GM12878 (cell line): ENCODE results near the gene MBD2. TPM values are rescaled to one million over a fixed set of nuclear protein-coding genes. Genes with fewer than 3 reads are reported as not detected.

Source experiments
- ATAC-seq: fragments of 200-7000 bp; cut with Tn5 transposase; 3 replicates; pipeline ENCODE4 v1.9.1; 2020; ENCODE audit warnings: mild to moderate bottlenecking, moderate library complexity
- BruUV-seq: library from RNA; stranded (reverse); fragments of 400-500 nt; replicated peaks from 2 replicates; lab custom pipeline; 2021; lab: Mats Ljungman, UMichigan
- CTCF ChIA-PET: fragments of 300-600 bp; sonication (Branson Sonifier 250); formaldehyde crosslinking; extraction: SDS; loops from one replicate; lab custom pipeline; 2021; ENCODE audit warnings: inconsistent platforms; lab: Yijun Ruan, JAX
- POLR2A ChIA-PET: fragments of 350-600 bp; formaldehyde crosslinking; extraction: SDS; loops from one replicate; lab custom pipeline; 2021; ENCODE audit warnings: inconsistent platforms; lab: Charles Lee
- RAD21 ChIA-PET: fragments of 300-600 bp; sonication (Branson Sonifier 250); formaldehyde crosslinking; loops from one replicate; lab custom pipeline; 2023; ENCODE audit warnings: antibody characterized with exemption; ENCODE audit not compliant: unreplicated experiment; lab: Charles Lee
- SMC1A ChIA-PET: fragments of 300-600 bp; sonication (Branson Sonifier 250); formaldehyde crosslinking; loops from one replicate; lab custom pipeline; 2023; ENCODE audit not compliant: unreplicated experiment, uncharacterized antibody; lab: Charles Lee
- DNase-seq: peaks from one replicate; pipeline ENCODE4 v3.0.0-alpha.2; 2011; ENCODE audit warnings: low read depth, low spot score
- FAIRE-seq: peaks from 3 replicates; lab custom pipeline; 2011; peaks lifted over from hg19 to GRCh38; lab: Jason Lieb, UNC
- H2AFZ ChIP-seq: 2 replicates; pipeline ENCODE4 v1.6.0; 2011; ENCODE audit warnings: low read depth, low read length, control low read depth; ENCODE audit not compliant: control insufficient read depth
- H3K27ac ChIP-seq: 2 replicates; pipeline ENCODE4 v1.5.1; 2011; ENCODE audit warnings: control low read depth; ENCODE audit not compliant: control insufficient read depth, insufficient read depth
- H3K27me3 ChIP-seq, 2 experiments: replicated peaks in 1 of 2; 2 replicates each; pipeline versions ENCODE4 v1.6.0 to v1.6.1; 2011; ENCODE audit warnings: low read length in 1 of 2; ENCODE audit not compliant: control insufficient read depth in 2 of 2, insufficient read depth in 2 of 2
- H3K36me3 ChIP-seq, 2 experiments: 2 replicates each; pipeline ENCODE4 v1.5.1; 2011; ENCODE audit warnings: low read length in 1 of 2; ENCODE audit not compliant: control insufficient read depth in 2 of 2, insufficient read depth in 2 of 2
- H3K4me1 ChIP-seq: 2 replicates; pipeline ENCODE4 v1.6.1; 2011; ENCODE audit warnings: mild to moderate bottlenecking, low read length, moderate library complexity, mixed read lengths; ENCODE audit not compliant: control insufficient read depth, insufficient read depth
- H3K4me2 ChIP-seq: 2 replicates; pipeline ENCODE4 v1.6.0; 2011; ENCODE audit warnings: control low read depth; ENCODE audit not compliant: control insufficient read depth, insufficient read depth
- H3K4me3 ChIP-seq: fragments of 200-600 bp; sonication (generic); 2 replicates; pipeline ENCODE4 v1.5.1; 2016
- H3K79me2 ChIP-seq: 2 replicates; pipeline ENCODE4 v1.6.0; 2011; ENCODE audit warnings: low read length; ENCODE audit not compliant: control insufficient read depth, insufficient read depth
- H3K9ac ChIP-seq: 2 replicates; pipeline ENCODE4 v1.8.0; 2011; ENCODE audit warnings: low read length, control low read depth, mixed read lengths; ENCODE audit not compliant: control insufficient read depth, insufficient read depth
- H3K9me3 ChIP-seq: replicated peaks from 3 replicates; pipeline ENCODE4 v1.5.1; 2011; ENCODE audit warnings: mild to moderate bottlenecking, low read length; ENCODE audit not compliant: control insufficient read depth, insufficient read depth
- H4K20me1 ChIP-seq: 2 replicates; pipeline ENCODE4 v1.6.0; 2011; ENCODE audit not compliant: control insufficient read depth, insufficient read depth
- BRCA1 ChIP-seq: IDR thresholded peaks from 2 replicates; pipeline ENCODE4 v1.6.1; 2011; ENCODE audit warnings: low read depth, low read length, improper control_type of control experiment
- CBX3 ChIP-seq: fragments of 200-600 bp; sonication (generic); IDR thresholded peaks from 2 replicates; pipeline ENCODE4 v1.6.1; 2016; ENCODE audit warnings: low read depth, borderline replicate concordance
- DPF2 ChIP-seq: fragments of 450-650 bp; IDR thresholded peaks from 2 replicates; pipeline ENCODE4 v1.6.1; 2017; ENCODE audit warnings: mild to moderate bottlenecking
- EZH2 ChIP-seq: IDR thresholded peaks from 2 replicates; pipeline ENCODE4 v1.6.1; 2012; ENCODE audit warnings: low read depth, mild to moderate bottlenecking, control low read depth, inconsistent platforms, low read length, borderline replicate concordance; ENCODE audit not compliant: control insufficient read depth
- HDAC2 ChIP-seq: fragments of 200-600 bp; sonication (generic); IDR thresholded peaks from 2 replicates; pipeline ENCODE4 v1.6.1; 2017
- POLR2AphosphoS2 ChIP-seq: IDR thresholded peaks from 2 replicates; pipeline ENCODE4 v1.6.1; 2011; ENCODE audit warnings: low read depth, mild to moderate bottlenecking, low read length, improper control_type of control experiment, moderate library complexity
- ZNF274 ChIP-seq: IDR thresholded peaks from one replicate; pipeline ENCODE4 v1.8.0; 2011; ENCODE audit not compliant: insufficient read length, insufficient read depth
- WGBS: methylation state at CpG from one replicate; pipeline ENCODE4 v1.1.6; 2016; ENCODE audit warnings: low lambda C conversion rate; ENCODE audit not compliant: insufficient replicate concordance, insufficient coverage; ENCODE audit errors: missing lambda C conversion rate; 5-methylcytosine and 5-hydroxymethylcytosine counted together
- in situ Hi-C: fragments of 300-500 bp; cut with MboI; formaldehyde crosslinking; loops from 9 replicates; pipeline ENCODE4 v1.14.3; 2018; ENCODE audit warnings: mixed read lengths
- intact Hi-C: fragments of 100-400 bp; cut with micrococcal nuclease; formaldehyde crosslinking; loops from one replicate; pipeline ENCODE4 v1.14.2; 2022; ENCODE audit not compliant: unreplicated experiment
- polyA plus RNA-seq, 11 experiments: library from polyadenylated mRNA; depleted of rRNA in 4 of 11; unstranded in 6 of 11; stranded (reverse) in 5 of 11; fragments of >200 nt; fragmentation: Nextera tagmentation in 4 of 11; fragmentation: Illumina TruSeq in 1 of 11; extraction: Ambion mirVana in 4 of 11; extraction: Trizol in 1 of 11; gene quantifications; 1 replicate in 1 of 11; 2 replicates in 10 of 11; pipeline versions ENCODE4 v1.2.1 to v1.2.3, GENCODE V29; 2011 to 2016; ENCODE audit warnings: inconsistent platforms in 2 of 11, missing spikeins in 2 of 11, low read depth in 1 of 11
- total RNA-seq, 4 experiments: library from RNA; depleted of rRNA in 3 of 4; stranded (reverse); fragments of >200 nt in 3 of 4; fragmentation: Illumina TruSeq in 1 of 4; extraction: Trizol in 1 of 4; gene quantifications; 2 replicates each; pipeline versions ENCODE4 v1.2.1 to v1.2.3, GENCODE V29; 2013 to 2021
- TF ChIP-seq, protein P1 (sequence below): fragments of 450-650 bp; IDR thresholded peaks from 2 replicates; pipeline ENCODE4 v1.6.1; 2018; ENCODE audit warnings: borderline replicate concordance, mild to moderate bottlenecking; ENCODE audit not compliant: partially characterized antibody
- TF ChIP-seq, protein P2 (sequence below): fragments of 450-650 bp; IDR thresholded peaks from 2 replicates; pipeline ENCODE4 v1.6.1; 2017; ENCODE audit warnings: mild to moderate bottlenecking
- TF ChIP-seq, protein P3 (sequence below): fragments of 450-650 bp; IDR thresholded peaks from 2 replicates; pipeline ENCODE4 v1.6.1; 2017; ENCODE audit warnings: antibody characterized with exemption, mild to moderate bottlenecking, moderate library complexity
- TF ChIP-seq, protein P4 (sequence below), 3 experiments: IDR thresholded peaks in 2 of 3; conservative IDR thresholded peaks in 1 of 3; 2 replicates each; pipeline ENCODE4 v1.5.1; 2011; ENCODE audit warnings: low read depth in 3 of 3, low read length in 3 of 3, mild to moderate bottlenecking in 3 of 3, control low read depth in 2 of 3, moderate library complexity in 2 of 3, inconsistent platforms in 1 of 3, mixed read lengths in 1 of 3; ENCODE audit not compliant: control insufficient read depth in 2 of 3, insufficient read depth in 1 of 3; ENCODE audit errors: extremely low read depth in 1 of 3
- TF ChIP-seq, protein P5 (sequence below): IDR thresholded peaks from 2 replicates; pipeline ENCODE4 v1.6.1; 2011; ENCODE audit warnings: low read depth, low read length, improper control_type of control experiment, borderline replicate concordance
- TF ChIP-seq, protein P6 (sequence below): IDR thresholded peaks from 2 replicates; pipeline ENCODE4 v1.6.1; 2012; ENCODE audit warnings: low read depth, low read length, improper control_type of control experiment

Gene MBD2
- total and polyA plus RNA-seq, 10 of the 15 experiments (the other 5 are each of a cell fraction or from before 2014, with no cell fraction given) = 24.1 to 276 (median 57.9) TPM

DNA sequence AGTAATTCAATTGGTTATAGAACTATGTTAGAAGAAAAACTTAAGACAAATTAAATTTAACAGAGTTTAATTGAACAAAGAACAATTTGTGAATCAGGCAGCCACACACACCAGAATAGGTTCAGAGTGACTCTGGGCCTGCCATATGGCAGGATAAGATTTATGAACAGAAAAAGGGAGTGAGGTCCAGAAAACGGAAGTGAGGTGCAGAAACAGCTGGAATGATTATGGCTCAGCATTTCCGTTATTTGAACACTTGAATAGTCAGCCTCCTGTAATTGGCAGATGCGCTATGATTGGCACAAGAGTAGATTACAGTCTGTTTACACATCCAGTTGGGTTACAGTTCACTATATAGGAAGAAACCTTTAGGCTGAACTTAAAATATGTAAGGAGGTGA, 99.0 kb downstream of the MBD2 start:
- no peak overlapping the region for H3K9ac ChIP-seq
- H3K27ac ChIP-seq = no peak overlapping the region
- ChIA-PET SMC1A (interaction anchor here (1.7 kb wide), 1 partner anchor 13 kb away, joined by 4 read pairs; no protein-coding TSS in a partner anchor), RAD21 (no interaction called here), POLR2A (no interaction called here), CTCF (interaction anchor here (0.6 to 1.6 kb wide), 4 partner anchors 10 to 145 kb away, joined by 3 to 5 read pairs (median 3); no protein-coding TSS in a partner anchor)
- H3K27me3 ChIP-seq = no peaks in the 10 kb centered on the region
- no peak overlapping the region for H3K4me2 ChIP-seq
- no peak overlapping the region for H2AFZ ChIP-seq
- no peak overlapping the region for H3K4me3 ChIP-seq
- WGBS = 38% methylated on average over 3 of the region's 3 CpGs
- no TSS peak for BruUV-seq
- no peaks in the 10 kb centered on the region for H4K20me1 ChIP-seq
- no peaks in the 10 kb centered on the region for H3K9me3 ChIP-seq
- FAIRE-seq (no peak), DNase-seq (no peak), ATAC-seq (no peak)
- intact Hi-C loops (no loop called here), in situ Hi-C loops (loop anchor here (5.0 kb wide), 1 partner anchor 428 kb away; no protein-coding TSS in a partner anchor)
- H3K4me1 ChIP-seq = peaks cover 3% of the 10 kb centered on the region
- no peaks in the 10 kb centered on the region for H3K79me2 ChIP-seq
- H3K36me3 ChIP-seq = no peaks in the 10 kb centered on the region
- TF ChIP-seq, protein P1, sequence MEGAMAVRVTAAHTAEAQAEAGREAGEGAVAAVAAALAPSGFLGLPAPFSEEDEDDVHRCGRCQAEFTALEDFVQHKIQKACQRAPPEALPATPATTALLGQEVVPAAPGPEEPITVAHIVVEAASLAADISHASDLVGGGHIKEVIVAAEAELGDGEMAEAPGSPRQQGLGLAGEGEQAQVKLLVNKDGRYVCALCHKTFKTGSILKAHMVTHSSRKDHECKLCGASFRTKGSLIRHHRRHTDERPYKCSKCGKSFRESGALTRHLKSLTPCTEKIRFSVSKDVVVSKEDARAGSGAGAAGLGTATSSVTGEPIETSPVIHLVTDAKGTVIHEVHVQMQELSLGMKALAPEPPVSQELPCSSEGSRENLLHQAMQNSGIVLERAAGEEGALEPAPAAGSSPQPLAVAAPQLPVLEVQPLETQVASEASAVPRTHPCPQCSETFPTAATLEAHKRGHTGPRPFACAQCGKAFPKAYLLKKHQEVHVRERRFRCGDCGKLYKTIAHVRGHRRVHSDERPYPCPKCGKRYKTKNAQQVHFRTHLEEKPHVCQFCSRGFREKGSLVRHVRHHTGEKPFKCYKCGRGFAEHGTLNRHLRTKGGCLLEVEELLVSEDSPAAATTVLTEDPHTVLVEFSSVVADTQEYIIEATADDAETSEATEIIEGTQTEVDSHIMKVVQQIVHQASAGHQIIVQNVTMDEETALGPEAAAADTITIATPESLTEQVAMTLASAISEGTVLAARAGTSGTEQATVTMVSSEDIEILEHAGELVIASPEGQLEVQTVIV = no peak
- TF ChIP-seq ZNF274 = no peak
- no peak for TF ChIP-seq BRCA1
- no peak for TF ChIP-seq CBX3
- TF ChIP-seq, protein P2, sequence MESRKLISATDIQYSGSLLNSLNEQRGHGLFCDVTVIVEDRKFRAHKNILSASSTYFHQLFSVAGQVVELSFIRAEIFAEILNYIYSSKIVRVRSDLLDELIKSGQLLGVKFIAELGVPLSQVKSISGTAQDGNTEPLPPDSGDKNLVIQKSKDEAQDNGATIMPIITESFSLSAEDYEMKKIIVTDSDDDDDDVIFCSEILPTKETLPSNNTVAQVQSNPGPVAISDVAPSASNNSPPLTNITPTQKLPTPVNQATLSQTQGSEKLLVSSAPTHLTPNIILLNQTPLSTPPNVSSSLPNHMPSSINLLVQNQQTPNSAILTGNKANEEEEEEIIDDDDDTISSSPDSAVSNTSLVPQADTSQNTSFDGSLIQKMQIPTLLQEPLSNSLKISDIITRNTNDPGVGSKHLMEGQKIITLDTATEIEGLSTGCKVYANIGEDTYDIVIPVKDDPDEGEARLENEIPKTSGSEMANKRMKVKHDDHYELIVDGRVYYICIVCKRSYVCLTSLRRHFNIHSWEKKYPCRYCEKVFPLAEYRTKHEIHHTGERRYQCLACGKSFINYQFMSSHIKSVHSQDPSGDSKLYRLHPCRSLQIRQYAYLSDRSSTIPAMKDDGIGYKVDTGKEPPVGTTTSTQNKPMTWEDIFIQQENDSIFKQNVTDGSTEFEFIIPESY = no peak
- TF ChIP-seq, protein P3, sequence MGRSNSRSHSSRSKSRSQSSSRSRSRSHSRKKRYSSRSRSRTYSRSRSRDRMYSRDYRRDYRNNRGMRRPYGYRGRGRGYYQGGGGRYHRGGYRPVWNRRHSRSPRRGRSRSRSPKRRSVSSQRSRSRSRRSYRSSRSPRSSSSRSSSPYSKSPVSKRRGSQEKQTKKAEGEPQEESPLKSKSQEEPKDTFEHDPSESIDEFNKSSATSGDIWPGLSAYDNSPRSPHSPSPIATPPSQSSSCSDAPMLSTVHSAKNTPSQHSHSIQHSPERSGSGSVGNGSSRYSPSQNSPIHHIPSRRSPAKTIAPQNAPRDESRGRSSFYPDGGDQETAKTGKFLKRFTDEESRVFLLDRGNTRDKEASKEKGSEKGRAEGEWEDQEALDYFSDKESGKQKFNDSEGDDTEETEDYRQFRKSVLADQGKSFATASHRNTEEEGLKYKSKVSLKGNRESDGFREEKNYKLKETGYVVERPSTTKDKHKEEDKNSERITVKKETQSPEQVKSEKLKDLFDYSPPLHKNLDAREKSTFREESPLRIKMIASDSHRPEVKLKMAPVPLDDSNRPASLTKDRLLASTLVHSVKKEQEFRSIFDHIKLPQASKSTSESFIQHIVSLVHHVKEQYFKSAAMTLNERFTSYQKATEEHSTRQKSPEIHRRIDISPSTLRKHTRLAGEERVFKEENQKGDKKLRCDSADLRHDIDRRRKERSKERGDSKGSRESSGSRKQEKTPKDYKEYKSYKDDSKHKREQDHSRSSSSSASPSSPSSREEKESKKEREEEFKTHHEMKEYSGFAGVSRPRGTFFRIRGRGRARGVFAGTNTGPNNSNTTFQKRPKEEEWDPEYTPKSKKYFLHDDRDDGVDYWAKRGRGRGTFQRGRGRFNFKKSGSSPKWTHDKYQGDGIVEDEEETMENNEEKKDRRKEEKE = no peak
- no peak for TF ChIP-seq EZH2
- TF ChIP-seq, protein P4, sequence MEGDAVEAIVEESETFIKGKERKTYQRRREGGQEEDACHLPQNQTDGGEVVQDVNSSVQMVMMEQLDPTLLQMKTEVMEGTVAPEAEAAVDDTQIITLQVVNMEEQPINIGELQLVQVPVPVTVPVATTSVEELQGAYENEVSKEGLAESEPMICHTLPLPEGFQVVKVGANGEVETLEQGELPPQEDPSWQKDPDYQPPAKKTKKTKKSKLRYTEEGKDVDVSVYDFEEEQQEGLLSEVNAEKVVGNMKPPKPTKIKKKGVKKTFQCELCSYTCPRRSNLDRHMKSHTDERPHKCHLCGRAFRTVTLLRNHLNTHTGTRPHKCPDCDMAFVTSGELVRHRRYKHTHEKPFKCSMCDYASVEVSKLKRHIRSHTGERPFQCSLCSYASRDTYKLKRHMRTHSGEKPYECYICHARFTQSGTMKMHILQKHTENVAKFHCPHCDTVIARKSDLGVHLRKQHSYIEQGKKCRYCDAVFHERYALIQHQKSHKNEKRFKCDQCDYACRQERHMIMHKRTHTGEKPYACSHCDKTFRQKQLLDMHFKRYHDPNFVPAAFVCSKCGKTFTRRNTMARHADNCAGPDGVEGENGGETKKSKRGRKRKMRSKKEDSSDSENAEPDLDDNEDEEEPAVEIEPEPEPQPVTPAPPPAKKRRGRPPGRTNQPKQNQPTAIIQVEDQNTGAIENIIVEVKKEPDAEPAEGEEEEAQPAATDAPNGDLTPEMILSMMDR (IDR thresholded peaks at IDR 0.05 in 2 of 3, conservative IDR thresholded peaks at IDR 0.05 in 1 of 3; ENCODE audit: control insufficient read depth in 2 of 3, extremely low read depth in 1 of 3, insufficient read depth in 1 of 3, low read depth in 3 of 3, low read length in 3 of 3) = no peak
- no peak for TF ChIP-seq DPF2
- TF ChIP-seq HDAC2 = no peak
- TF ChIP-seq, protein P5, sequence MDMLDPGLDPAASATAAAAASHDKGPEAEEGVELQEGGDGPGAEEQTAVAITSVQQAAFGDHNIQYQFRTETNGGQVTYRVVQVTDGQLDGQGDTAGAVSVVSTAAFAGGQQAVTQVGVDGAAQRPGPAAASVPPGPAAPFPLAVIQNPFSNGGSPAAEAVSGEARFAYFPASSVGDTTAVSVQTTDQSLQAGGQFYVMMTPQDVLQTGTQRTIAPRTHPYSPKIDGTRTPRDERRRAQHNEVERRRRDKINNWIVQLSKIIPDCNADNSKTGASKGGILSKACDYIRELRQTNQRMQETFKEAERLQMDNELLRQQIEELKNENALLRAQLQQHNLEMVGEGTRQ = no peak
- TF ChIP-seq, protein P6, sequence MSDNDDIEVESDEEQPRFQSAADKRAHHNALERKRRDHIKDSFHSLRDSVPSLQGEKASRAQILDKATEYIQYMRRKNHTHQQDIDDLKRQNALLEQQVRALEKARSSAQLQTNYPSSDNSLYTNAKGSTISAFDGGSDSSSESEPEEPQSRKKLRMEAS = no peak
- TF ChIP-seq POLR2AphosphoS2 = no peak
